Activated gamma-delta T cell treated with Interleukin-2 at 50 U/mL for 16 hours (primary cell): ENCODE data around the gene HOXA6.

Experiments used
- DNase-seq: peaks from one replicate; pipeline ENCODE4 v3.0.0-alpha.2; 2020

The HOXA6 gene

DNA sequence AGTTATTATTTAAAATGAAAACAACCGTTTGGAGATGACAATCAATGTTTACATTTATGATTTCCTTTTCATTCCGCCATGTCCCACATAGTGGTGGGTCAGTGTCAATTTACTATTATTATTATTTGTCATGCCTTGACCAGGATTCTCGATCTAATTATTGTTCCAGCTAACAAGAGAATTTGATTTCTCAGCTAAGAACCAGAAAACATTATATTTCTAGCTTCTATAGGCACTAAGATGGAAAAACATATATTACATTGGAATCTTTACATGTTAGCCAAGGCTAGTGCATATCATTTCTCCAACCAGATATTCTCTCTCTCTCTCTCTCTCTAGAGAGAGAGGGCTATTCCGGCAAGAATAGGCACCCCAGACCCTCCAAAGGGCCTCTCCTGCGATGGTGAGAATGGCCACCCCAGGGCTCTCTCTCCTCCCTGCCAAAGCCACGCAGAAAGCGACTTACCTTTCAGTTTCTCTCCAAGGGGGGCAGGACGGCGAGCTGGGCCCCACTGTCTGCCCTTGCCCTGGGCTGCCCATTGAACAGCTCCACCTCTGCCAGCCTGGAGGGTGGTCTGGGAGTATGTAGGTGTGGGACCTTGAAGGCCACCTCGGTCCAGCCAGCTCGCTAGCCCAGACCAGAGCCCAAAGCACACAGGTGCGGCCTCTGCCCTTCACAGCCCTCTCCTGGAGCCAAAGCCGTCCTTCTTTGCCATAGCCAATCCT is 2.4 kb upstream of the HOXA6 start:
- no peak for DNase-seq

- DNase-seq: no peak
Measured at GRCh38 chr7:27148756-27149641, 1.4 kb upstream of the HOXA6 start.

GRCh38 chr7:27148031-27148755 is 619 bp upstream of the HOXA6 start:
- DNase-seq: no peak

- no peak for DNase-seq
Measured at GRCh38 chr7:27146491-27147198, 929 bp downstream of the HOXA6 start.

DNA sequence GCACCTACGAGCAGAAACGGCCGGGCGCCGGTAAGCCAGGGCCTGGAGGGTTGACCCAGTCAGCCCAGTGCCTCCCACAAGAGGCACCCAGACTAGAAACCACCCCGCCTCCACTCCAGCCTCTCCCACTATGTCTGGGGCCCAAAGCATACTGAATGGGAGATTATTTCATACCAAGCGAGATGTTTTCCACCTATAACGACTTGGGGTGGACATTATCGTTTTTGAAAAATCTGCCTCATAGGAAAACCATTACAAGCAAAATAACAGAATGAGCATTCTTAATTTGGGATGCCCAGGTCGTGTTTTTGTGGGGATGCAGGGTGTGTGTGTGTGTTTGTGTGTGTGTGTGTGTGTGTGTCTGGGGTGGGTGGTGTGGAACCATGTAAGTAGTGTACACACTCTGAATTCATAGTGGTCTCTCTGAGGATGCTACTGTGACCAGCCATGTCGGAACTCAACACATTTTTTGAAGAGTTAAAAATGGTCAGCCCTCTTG is 1.6 kb downstream of the HOXA6 start:
- no peak for DNase-seq

DNA sequence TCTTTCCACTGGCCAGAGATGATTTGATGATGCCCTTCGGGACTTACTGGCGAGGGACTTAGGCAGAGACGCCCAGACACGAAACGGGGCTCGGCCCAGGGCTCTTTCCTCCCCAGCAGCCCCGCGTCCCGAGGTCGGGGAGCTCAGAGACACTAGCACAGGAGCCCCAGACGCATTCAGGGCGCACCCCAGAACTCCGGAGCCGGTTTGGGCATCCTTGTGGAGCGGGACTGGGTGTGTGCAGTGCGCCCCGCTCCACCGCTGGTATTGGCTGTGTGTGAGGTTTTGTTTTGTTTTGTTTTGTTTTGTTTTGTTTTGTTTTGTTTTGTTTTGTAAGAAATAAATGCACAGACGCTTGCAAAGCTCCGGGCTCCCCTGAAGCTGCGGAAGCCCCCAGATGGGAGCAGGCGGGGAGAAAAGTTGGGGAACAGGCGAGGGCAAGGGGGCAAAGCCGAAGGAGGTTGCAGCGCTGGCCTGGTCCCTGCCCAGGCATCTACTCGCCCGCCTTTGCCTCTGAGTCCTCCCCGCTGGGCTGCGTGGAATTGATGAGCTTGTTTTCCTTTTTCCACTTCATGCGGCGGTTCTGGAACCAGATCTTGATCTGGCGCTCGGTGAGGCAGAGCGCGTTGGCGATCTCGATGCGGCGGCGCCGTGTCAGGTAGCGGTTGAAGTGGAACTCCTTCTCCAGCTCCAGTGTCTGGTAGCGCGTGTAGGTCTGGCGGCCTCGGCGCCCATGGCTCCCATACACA is 2.2 kb downstream of the HOXA6 start:
- no peak for DNase-seq

GRCh38 chr7:27144781-27145164 is 2.8 kb downstream of the HOXA6 start:
- DNase-seq: no peak

- DNase-seq: no peak
Measured at GRCh38 chr7:27143950-27144780, 3.4 kb downstream of the HOXA6 start.

- DNase-seq: no peak
Measured at GRCh38 chr7:27143023-27143949, 4.3 kb downstream of the HOXA6 start, which contains the start of gene HOXA5. HOXA5 (minus strand) TSS chr7:27143681; CDS start chr7:27143607, 74 bp downstream.

DNA sequence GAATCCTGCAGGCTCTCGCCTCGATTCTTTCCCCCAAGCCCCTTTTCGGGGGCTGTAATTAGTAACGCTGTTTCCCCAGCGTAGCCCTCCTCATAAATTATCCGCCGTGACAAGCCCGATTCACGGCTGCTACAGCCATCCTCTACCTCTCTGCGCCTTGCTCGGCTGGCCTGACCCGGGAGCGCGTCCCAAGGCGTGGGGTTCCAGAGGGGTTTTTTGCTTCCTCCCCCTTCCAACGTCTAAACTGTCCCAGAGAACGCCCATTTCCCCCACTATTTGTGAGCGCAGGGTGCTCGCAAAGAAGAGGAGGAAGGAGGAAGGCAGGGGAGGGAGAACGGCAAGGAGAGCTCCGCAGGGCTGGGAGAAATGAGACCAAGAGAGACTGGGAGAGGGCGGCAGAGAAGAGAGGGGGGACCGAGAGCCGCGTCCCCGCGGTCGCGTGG is 5.0 kb downstream of the HOXA6 start:
- no peak for DNase-seq

DNA sequence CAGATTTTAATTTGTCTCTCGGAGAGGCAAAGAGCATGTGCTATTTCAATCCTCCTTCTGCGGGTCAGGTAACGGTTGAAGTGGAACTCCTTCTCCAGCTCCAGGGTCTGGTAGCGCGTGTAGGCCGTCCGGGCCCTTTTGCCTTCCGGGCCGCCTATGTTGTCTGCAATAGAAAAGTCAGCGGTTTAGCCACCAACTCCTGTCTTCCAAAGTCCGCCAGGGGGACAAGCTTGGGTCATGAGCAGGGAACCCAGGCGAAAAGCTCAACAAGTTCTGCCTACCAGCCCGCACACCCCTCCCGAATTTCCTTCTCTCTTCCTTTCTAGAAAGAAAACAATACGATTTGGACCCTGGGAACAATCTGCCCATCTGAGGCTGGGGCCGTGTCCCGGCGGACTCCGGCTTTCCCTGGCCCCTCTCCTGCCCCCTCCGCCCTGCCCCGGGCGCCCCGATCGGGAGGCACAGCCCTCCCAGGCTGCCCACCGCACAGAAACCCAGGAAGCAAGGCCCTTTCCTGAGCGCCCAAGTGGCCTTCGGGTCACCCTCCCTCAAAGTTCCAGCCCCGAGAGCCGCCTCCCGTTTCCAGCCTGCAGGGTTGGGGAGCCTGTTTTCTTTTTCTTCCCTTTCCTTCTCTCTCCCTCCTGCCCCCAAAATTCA is 5.5 kb downstream of the HOXA6 start:
- DNase-seq: no peak

DNA sequence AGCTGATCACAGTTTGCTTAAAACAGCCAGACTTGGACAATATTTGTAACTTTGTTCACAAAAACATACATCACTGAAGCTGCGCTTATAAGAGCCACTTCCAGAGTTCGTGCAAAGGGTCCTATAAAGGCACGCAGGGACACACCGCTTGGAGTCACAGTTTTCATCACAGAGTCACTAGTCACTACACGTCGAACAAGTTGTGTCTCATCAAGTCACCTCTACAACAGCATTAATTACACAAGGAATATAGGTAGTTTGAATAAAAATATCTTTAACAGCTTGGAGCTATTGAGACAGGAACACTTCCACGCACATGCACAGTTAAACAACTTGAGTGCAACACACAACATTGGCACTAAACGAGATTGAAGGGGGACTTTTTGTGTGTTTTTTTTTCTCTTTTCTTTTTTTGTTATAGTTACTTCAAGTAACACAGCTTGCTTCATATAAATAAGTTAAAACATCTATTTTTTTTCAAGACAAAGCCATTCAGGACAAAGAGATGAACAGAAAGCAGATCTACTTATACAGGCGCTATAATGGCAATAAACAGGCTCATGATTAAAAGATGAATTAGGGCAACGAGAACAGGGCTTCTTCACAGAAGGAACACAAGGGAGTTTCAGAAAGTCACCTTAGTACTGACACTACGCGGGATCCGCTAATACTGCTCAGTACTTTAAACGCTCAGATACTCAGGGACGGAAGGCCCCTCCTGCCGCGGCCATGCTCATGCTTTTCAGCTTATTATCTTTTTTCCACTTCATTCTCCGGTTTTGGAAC is 6.2 kb downstream of the HOXA6 start:
- DNase-seq: no peak

DNA sequence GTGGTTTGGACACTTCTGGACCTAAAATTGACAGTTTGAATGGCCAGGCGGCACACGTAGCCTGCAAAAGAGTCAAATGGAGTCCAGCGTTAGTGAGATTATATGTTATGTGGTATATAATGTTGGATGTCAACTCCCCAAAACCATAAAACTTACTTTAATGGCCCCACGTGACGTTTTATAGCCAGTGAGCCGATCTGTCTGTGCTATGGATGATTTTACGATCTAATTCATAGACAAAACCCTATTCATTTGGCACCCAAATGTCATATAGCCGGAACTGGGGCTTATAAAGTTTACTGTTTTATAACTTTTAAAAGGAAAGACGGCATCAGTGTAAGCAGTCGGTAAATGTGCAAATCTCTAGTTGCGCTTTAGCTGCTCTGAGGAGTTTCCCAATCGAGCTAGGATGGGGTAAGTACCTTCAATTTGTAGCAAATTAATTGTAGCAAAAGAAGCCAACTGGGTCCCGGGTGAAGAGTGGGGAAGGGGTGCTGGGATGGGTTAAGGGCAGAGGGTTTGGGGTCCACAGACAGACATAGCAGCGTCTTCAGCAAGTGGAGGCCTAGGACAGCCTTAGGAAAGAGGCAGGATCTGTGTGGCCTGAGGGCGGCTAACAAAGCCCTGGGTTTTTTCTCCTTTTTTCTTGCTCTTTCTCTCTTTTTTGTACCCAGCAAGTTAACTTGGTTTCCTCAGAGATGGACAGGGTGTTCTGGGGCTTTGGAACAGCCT is 7.3 kb downstream of the HOXA6 start:
- DNase-seq: no peak

DNA sequence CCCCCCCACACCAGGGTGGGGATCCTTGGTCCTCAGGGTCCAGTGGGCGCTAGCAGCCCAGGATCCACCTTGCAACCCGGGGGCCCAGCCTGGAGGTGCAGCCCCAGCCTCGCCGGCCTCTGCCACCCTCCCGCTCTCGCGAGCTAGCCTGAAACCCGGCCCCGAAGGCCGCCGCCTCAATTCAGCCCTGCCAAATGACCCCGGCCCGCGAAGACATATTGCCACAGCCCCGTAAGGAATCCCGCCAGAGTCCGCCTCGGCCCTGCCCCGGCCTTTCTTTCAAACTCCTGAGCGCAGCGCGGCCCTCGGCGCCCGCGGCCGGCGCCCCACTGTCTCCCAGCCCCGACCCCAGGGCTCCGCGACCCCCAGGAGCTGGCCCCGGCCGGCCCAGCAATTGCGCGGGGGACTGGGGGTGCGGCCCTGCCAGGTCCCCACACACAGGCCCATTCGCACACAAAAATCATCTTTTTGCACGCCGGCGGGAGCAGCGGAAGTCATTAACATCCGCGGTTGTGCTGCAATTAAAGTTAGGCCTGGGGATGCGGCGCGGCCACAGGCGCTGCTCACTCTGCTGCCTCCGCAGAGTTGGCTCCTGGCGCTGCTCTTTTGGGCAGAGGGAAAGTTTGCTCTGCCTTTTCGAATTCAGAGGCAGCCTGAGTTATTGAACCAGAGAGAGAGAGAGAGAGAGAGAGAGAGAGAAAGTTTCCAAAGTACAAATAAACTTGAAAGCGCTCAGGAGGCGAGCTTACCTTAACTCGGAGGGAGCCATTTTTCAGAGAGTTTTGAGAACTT is 8.0 kb downstream of the HOXA6 start:
- DNase-seq: no peak

DNA sequence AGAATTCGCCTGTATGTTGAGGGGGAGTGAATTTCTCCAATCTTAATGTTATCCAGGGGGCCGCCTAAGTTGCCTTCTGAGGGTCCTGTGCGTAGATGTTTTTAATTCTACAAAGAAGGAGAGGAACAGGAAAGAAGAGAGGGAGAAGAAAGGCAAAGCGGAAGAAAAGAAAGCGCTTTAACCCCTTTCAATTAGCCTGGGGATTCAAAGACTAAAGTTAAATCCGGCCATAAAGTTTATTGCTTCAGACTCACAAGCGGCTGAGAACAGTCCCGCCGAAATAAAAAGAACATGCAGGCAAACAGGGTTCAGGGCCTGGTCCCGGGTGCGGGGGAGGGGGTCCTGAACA is 8.6 kb downstream of the HOXA6 start:
- no peak for DNase-seq

GRCh38 chr7:27138472-27138871 is 9.1 kb downstream of the HOXA6 start:
- no peak for DNase-seq
